ENCODE results near the gene MYH3.

GRCh38 chr17:10613775-10614513, 43.2 kb downstream of the MYH3 start:
- TF ChIP-seq POLR2A (IDR thresholded peaks at IDR 0.05) (no peak), CTCF (IDR thresholded peaks at IDR 0.05) (no peak), EP300 (IDR thresholded peaks at IDR 0.05) (no peak), POLR2AphosphoS5 (IDR thresholded peaks at IDR 0.05) (no peak)
